NK-92 (cell line): ENCODE measurements around the gene CPNE6.
A peak's percentile ranks its signal among the peaks of the same experiment; 100 is the strongest.
"Not testable (repeated sequence)": the region's sequence is repeated elsewhere in the genome, so short reads cannot be mapped to it uniquely, and the experiment has no call there.

Experiments used
- DNase-seq: peaks from one replicate; lab custom pipeline; 2025; ENCODE audit not compliant: unreplicated experiment; lab: John Stamatoyannopoulos, UW

The CPNE6 gene

GRCh38 chr14:24102357-24103048 lies 31.1 kb downstream of the CPNE6 start:
- DNase-seq, result no peak

GRCh38 chr14:24103451-24103850 lies 32.1 kb downstream of the CPNE6 start:
- DNase-seq, result no peak

- not testable (repeated sequence) for DNase-seq
Measured at GRCh38 chr14:24105609-24106239, 34.4 kb downstream of the CPNE6 start.

GRCh38 chr14:24106672-24107271 lies 35.4 kb downstream of the CPNE6 start:
- no peak for DNase-seq

- DNase-seq, result no peak
Measured at GRCh38 chr14:24108336-24108874, 37.0 kb downstream of the CPNE6 start.

GRCh38 chr14:24110060-24110459 lies 38.7 kb downstream of the CPNE6 start:
- no peak for DNase-seq

GRCh38 chr14:24110523-24110922 lies 39.2 kb downstream of the CPNE6 start:
- no peak for DNase-seq

GRCh38 chr14:24113379-24113800 lies 42.0 kb downstream of the CPNE6 start:
- no peak for DNase-seq

- no peak for DNase-seq
Measured at GRCh38 chr14:24113801-24114531, 42.6 kb downstream of the CPNE6 start.

- DNase-seq, result peak; percentile 95
Measured at GRCh38 chr14:24114532-24115421, 43.4 kb downstream of the CPNE6 start, which contains the start of the genes DCAF11 and NRL. TSS of gene DCAF11 (plus strand) at chr14:24114777. CDS start at chr14:24115595, 818 bp downstream. TSS of gene NRL (minus strand) at chr14:24114949. CDS start at chr14:24082848, 32,101 bp downstream.

GRCh38 chr14:24115422-24116127 lies 44.2 kb downstream of the CPNE6 start:
- no peak for DNase-seq

- DNase-seq, result no peak
Measured at GRCh38 chr14:24116128-24116814, 44.9 kb downstream of the CPNE6 start.

GRCh38 chr14:24117179-24117578 lies 45.8 kb downstream of the CPNE6 start:
- no peak for DNase-seq

GRCh38 chr14:24119691-24120090 lies 48.3 kb downstream of the CPNE6 start:
- DNase-seq, result no peak

GRCh38 chr14:24121210-24121609 lies 49.8 kb downstream of the CPNE6 start:
- DNase-seq, result no peak

- no peak for DNase-seq
Measured at GRCh38 chr14:24122416-24122815, 51.1 kb downstream of the CPNE6 start.

- no peak for DNase-seq
Measured at GRCh38 chr14:24122898-24123297, 51.5 kb downstream of the CPNE6 start.

GRCh38 chr14:24123424-24124417 lies 52.4 kb downstream of the CPNE6 start:
- no peak for DNase-seq
